Calu3 (cell line): Measurements from ENCODE around the gene MAPK8IP2. TPM values are rescaled to one million over a fixed set of nuclear protein-coding genes. Genes with fewer than 3 reads are reported as not detected.

Experiments used
- BruUV-seq: library from RNA; stranded (reverse); fragments of 400-500 nt; replicated peaks from 2 replicates; lab custom pipeline; 2021; lab: Mats Ljungman, UMichigan
- CTCF ChIA-PET: fragments of 300-600 bp; sonication (Branson Sonifier 250); formaldehyde crosslinking; loops from one replicate; lab custom pipeline; 2022; ENCODE audit warnings: antibody characterized with exemption; lab: Charles Lee
- DNase-seq: peaks from one replicate; pipeline ENCODE4 v3.0.0; 2022
- H3K27ac Mint-ChIP-seq: one replicate; pipeline ENCODE4 v1.8.0; 2022; ENCODE audit warnings: mixed read lengths; ENCODE audit not compliant: unreplicated experiment
- H3K27me3 Mint-ChIP-seq: one replicate; pipeline ENCODE4 v1.8.0; 2022; ENCODE audit warnings: mixed read lengths; ENCODE audit not compliant: unreplicated experiment
- H3K36me3 Mint-ChIP-seq: one replicate; pipeline ENCODE4 v1.8.0; 2022; ENCODE audit warnings: mild to moderate bottlenecking, moderate library complexity, mixed read lengths; ENCODE audit not compliant: insufficient read depth, unreplicated experiment
- H3K4me1 Mint-ChIP-seq: one replicate; pipeline ENCODE4 v1.8.0; 2022; ENCODE audit warnings: mild to moderate bottlenecking, low read depth, mixed read lengths; ENCODE audit not compliant: unreplicated experiment
- H3K4me3 Mint-ChIP-seq: one replicate; pipeline ENCODE4 v1.8.0; 2022; ENCODE audit warnings: mild to moderate bottlenecking, low read depth, moderate library complexity, mixed read lengths; ENCODE audit not compliant: unreplicated experiment
- H3K9me3 Mint-ChIP-seq: one replicate; pipeline ENCODE4 v1.8.0; 2022; ENCODE audit warnings: low read depth, mixed read lengths; ENCODE audit not compliant: unreplicated experiment
- CTCF ChIP-seq: fragments of 200-600 bp; IDR thresholded peaks from one replicate; pipeline ENCODE4 v1.8.0; 2022; ENCODE audit warnings: antibody characterized with exemption; ENCODE audit not compliant: unreplicated experiment
- intact Hi-C: fragments of 100-400 bp; cut with micrococcal nuclease; formaldehyde crosslinking; loops from one replicate; pipeline ENCODE4 v1.10.0; 2022; ENCODE audit not compliant: unreplicated experiment
- total RNA-seq: library from RNA; stranded (reverse); gene quantifications from 2 replicates; pipeline ENCODE4 v1.2.3, GENCODE V29; 2022

Gene MAPK8IP2
- total RNA-seq, 1 experiment from 2014 or later, result 2.9 TPM

GRCh38 chr22:50582493-50583293 is 17.9 kb upstream of the MAPK8IP2 start, which contains the start of gene CHKB:
TSS of gene CHKB (minus strand) at chr22:50582849. CDS start at chr22:50582781, 68 bp downstream.
- DNase-seq, result peak; percentile 99
- H3K36me3 Mint-ChIP-seq, result peaks cover 64% of the 10 kb centered on the region
- CTCF ChIA-PET, result interaction anchor here (0.6 kb wide), 1 partner anchor 47 kb away, joined by 3 read pairs; no protein-coding TSS in a partner anchor
- no peaks in the 10 kb centered on the region for H3K4me1 Mint-ChIP-seq
- peak within 1 kb of the TSS; percentile 90 for H3K27ac Mint-ChIP-seq
- H3K9me3 Mint-ChIP-seq, result no peaks in the 10 kb centered on the region
- TF ChIP-seq CTCF, result no peak
- no peaks in the 10 kb centered on the region for H3K27me3 Mint-ChIP-seq
- BruUV-seq, result no TSS peak
- intact Hi-C loops, result loop anchor here (5.0 kb wide), 1 partner anchor 40 kb away; no protein-coding TSS in a partner anchor
- H3K4me3 Mint-ChIP-seq, result peak within 1 kb of the TSS; percentile 97

- TF ChIP-seq CTCF, result no peak
- H3K27ac Mint-ChIP-seq, result peak overlapping the region; percentile 90
- H3K36me3 Mint-ChIP-seq, result peaks cover 64% of the 10 kb centered on the region
- intact Hi-C loops, result loop anchor here (5.0 kb wide), 1 partner anchor 39 kb away; no protein-coding TSS in a partner anchor
- H3K9me3 Mint-ChIP-seq, result no peaks in the 10 kb centered on the region
- no peaks in the 10 kb centered on the region for H3K27me3 Mint-ChIP-seq
- CTCF ChIA-PET, result no interaction called here
- H3K4me3 Mint-ChIP-seq, result peak overlapping the region; percentile 97
- DNase-seq, result no peak
- no peaks in the 10 kb centered on the region for H3K4me1 Mint-ChIP-seq
- TSS peak; percentile 78 for BruUV-seq
Measured at GRCh38 chr22:50583294-50583861, 17.2 kb upstream of the MAPK8IP2 start.

- TF ChIP-seq CTCF, result no peak
- no TSS peak for BruUV-seq
- H3K36me3 Mint-ChIP-seq, result peaks cover 62% of the 10 kb centered on the region
- no peaks in the 10 kb centered on the region for H3K27me3 Mint-ChIP-seq
- DNase-seq, result no peak
- no peaks in the 10 kb centered on the region for H3K4me1 Mint-ChIP-seq
- intact Hi-C loops, result loop anchor here (5.0 kb wide), 1 partner anchor 38 kb away; no protein-coding TSS in a partner anchor
- H3K27ac Mint-ChIP-seq, result no peak overlapping the region
- H3K9me3 Mint-ChIP-seq, result no peaks in the 10 kb centered on the region
- peak overlapping the region; percentile 97 for H3K4me3 Mint-ChIP-seq
- CTCF ChIA-PET, result no interaction called here
Measured at GRCh38 chr22:50584106-50585096, 16.2 kb upstream of the MAPK8IP2 start.

- BruUV-seq, result no TSS peak
- CTCF ChIA-PET, result no interaction called here
- Mint-ChIP-seq H3K4me3 (no peak overlapping the region), H3K27me3 (no peaks in the 10 kb centered on the region), H3K9me3 (no peaks in the 10 kb centered on the region), H3K27ac (no peak overlapping the region), H3K36me3 (peaks cover 54% of the 10 kb centered on the region), H3K4me1 (no peaks in the 10 kb centered on the region)
- intact Hi-C loops, result no loop called here
- no peak for DNase-seq
- TF ChIP-seq CTCF, result no peak
Measured at GRCh38 chr22:50585238-50585637, 15.4 kb upstream of the MAPK8IP2 start.
